Activated T-helper 1 cell treated with anti-CD3 and anti-CD28 coated beads, Interleukin-2, amount 50 U/mL, for 16 hours (primary cell): ENCODE measurements around the gene UBC.
"Not testable (repeated sequence)": the region's sequence is repeated elsewhere in the genome, so short reads cannot be mapped to it uniquely, and the experiment has no call there.

Source experiments
- DNase-seq, 2 donors: peaks; one replicate each; pipeline ENCODE4 v3.0.0-alpha.2; 2020; ENCODE audit warnings: low read depth in 1 of 2, low spot score in 1 of 2

UBC gene

GRCh38 chr12:124915239-124916236, 1.1 kb upstream of the UBC start:
- DNase-seq = no peak

GRCh38 chr12:124913474-124914391, 717 bp downstream of the UBC start:
- DNase-seq = peak; percentile 84 to 87

GRCh38 chr12:124912529-124913287, 1.7 kb downstream of the UBC start:
- not testable (repeated sequence) for DNase-seq

GRCh38 chr12:124911521-124911920, 2.9 kb downstream of the UBC start:
- not testable (repeated sequence) for DNase-seq

GRCh38 chr12:124910561-124911478, 3.6 kb downstream of the UBC start:
- no peak for DNase-seq

GRCh38 chr12:124909831-124910560, 4.5 kb downstream of the UBC start:
- no peak for DNase-seq

GRCh38 chr12:124906606-124907261, 7.7 kb downstream of the UBC start:
- peak; percentile 61 to 73 for DNase-seq

- no peak for DNase-seq
Measured at GRCh38 chr12:124904306-124905098, 9.9 kb downstream of the UBC start.

GRCh38 chr12:124902916-124903315, 11.5 kb downstream of the UBC start:
- no peak for DNase-seq

- DNase-seq = no peak
Measured at GRCh38 chr12:124901003-124901402, 13.4 kb downstream of the UBC start.

GRCh38 chr12:124900345-124900795, 14.1 kb downstream of the UBC start:
- not testable (repeated sequence) for DNase-seq

GRCh38 chr12:124898923-124899294, 15.5 kb downstream of the UBC start:
- DNase-seq = no peak

GRCh38 chr12:124898200-124898922, 16.1 kb downstream of the UBC start:
- DNase-seq = peak; percentile 40 to 48

- no peak for DNase-seq
Measured at GRCh38 chr12:124896461-124896860, 18.0 kb downstream of the UBC start.

GRCh38 chr12:124893792-124894516, 20.5 kb downstream of the UBC start:
- no peak for DNase-seq

- DNase-seq = no peak
Measured at GRCh38 chr12:124888260-124888659, 26.2 kb downstream of the UBC start.
